ENCODE data around the gene OLIG2. TPM values are rescaled to one million over a fixed set of nuclear protein-coding genes. Genes with fewer than 3 reads are reported as not detected.

Gene OLIG2
- total RNA-seq, 1 experiment from 2014 or later = not detected

GRCh38 chr21:33014331-33014730 is 11.4 kb upstream of the OLIG2 start:
- Histone ChIP-seq H4K20me1 (ENCODE audit: insufficient read depth, low read depth, low read length) (no peaks in the 10 kb centered on the region), H3K4me3 (ENCODE audit: low read length) (no peak overlapping the region), H3K27ac (ENCODE audit: low read length) (no peak overlapping the region), H3K4me2 (ENCODE audit: low read depth, low read length, poor library complexity, severe bottlenecking) (no peak overlapping the region), H3K27me3 (ENCODE audit: low read length) (no peaks in the 10 kb centered on the region), H3K9ac (ENCODE audit: low read length) (no peak overlapping the region), H3K36me3 (ENCODE audit: insufficient read depth, low read length) (no peaks in the 10 kb centered on the region), H3K79me2 (ENCODE audit: low read length) (no peaks in the 10 kb centered on the region), H3K4me1 (ENCODE audit: low read length) (no peaks in the 10 kb centered on the region), H2AFZ (ENCODE audit: low read length) (no peak overlapping the region), H3K9me2 (replicated peaks; ENCODE audit: insufficient read depth, low read length) (no peaks in the 10 kb centered on the region), H3K9me3 (ENCODE audit: low read length) (no peaks in the 10 kb centered on the region)
- no peak for DNase-seq

GRCh38 chr21:33015096-33015495 is 10.6 kb upstream of the OLIG2 start:
- no peaks in the 10 kb centered on the region for H4K20me1 ChIP-seq (ENCODE audit: insufficient read depth, low read depth, low read length)
- no peak overlapping the region for H3K27ac ChIP-seq (ENCODE audit: low read length)
- H3K9ac ChIP-seq (ENCODE audit: low read length) = no peak overlapping the region
- no peaks in the 10 kb centered on the region for H3K36me3 ChIP-seq (ENCODE audit: insufficient read depth, low read length)
- no peaks in the 10 kb centered on the region for H3K79me2 ChIP-seq (ENCODE audit: low read length)
- H3K4me2 ChIP-seq (ENCODE audit: low read depth, low read length, poor library complexity, severe bottlenecking) = no peak overlapping the region
- no peaks in the 10 kb centered on the region for H3K9me2 ChIP-seq (replicated peaks; ENCODE audit: insufficient read depth, low read length)
- no peak for DNase-seq
- no peaks in the 10 kb centered on the region for H3K4me1 ChIP-seq (ENCODE audit: low read length)
- H3K9me3 ChIP-seq (ENCODE audit: low read length) = no peaks in the 10 kb centered on the region
- H2AFZ ChIP-seq (ENCODE audit: low read length) = no peak overlapping the region
- no peaks in the 10 kb centered on the region for H3K27me3 ChIP-seq (ENCODE audit: low read length)
- H3K4me3 ChIP-seq (ENCODE audit: low read length) = no peak overlapping the region

- Histone ChIP-seq H3K36me3 (ENCODE audit: insufficient read depth, low read length) (no peaks in the 10 kb centered on the region), H3K4me1 (ENCODE audit: low read length) (no peaks in the 10 kb centered on the region), H3K4me3 (ENCODE audit: low read length) (no peak overlapping the region), H3K9me3 (ENCODE audit: low read length) (no peaks in the 10 kb centered on the region), H2AFZ (ENCODE audit: low read length) (no peak overlapping the region), H3K27me3 (ENCODE audit: low read length) (no peaks in the 10 kb centered on the region), H3K79me2 (ENCODE audit: low read length) (no peaks in the 10 kb centered on the region), H4K20me1 (ENCODE audit: insufficient read depth, low read depth, low read length) (no peaks in the 10 kb centered on the region), H3K4me2 (ENCODE audit: low read depth, low read length, poor library complexity, severe bottlenecking) (no peak overlapping the region), H3K9me2 (replicated peaks; ENCODE audit: insufficient read depth, low read length) (no peaks in the 10 kb centered on the region), H3K27ac (ENCODE audit: low read length) (no peak overlapping the region), H3K9ac (ENCODE audit: low read length) (no peak overlapping the region)
- no peak for DNase-seq
These were observed 10.0 kb upstream of the OLIG2 start for GRCh38 chr21:33015756-33016155.

- Histone ChIP-seq H3K9ac (ENCODE audit: low read length) (no peak overlapping the region), H2AFZ (ENCODE audit: low read length) (no peak overlapping the region), H4K20me1 (ENCODE audit: insufficient read depth, low read depth, low read length) (no peaks in the 10 kb centered on the region), H3K36me3 (ENCODE audit: insufficient read depth, low read length) (no peaks in the 10 kb centered on the region), H3K79me2 (ENCODE audit: low read length) (no peaks in the 10 kb centered on the region), H3K27me3 (ENCODE audit: low read length) (no peaks in the 10 kb centered on the region), H3K27ac (ENCODE audit: low read length) (no peak overlapping the region), H3K9me3 (ENCODE audit: low read length) (no peaks in the 10 kb centered on the region), H3K4me1 (ENCODE audit: low read length) (no peaks in the 10 kb centered on the region), H3K4me3 (ENCODE audit: low read length) (no peak overlapping the region), H3K4me2 (ENCODE audit: low read depth, low read length, poor library complexity, severe bottlenecking) (no peak overlapping the region), H3K9me2 (replicated peaks; ENCODE audit: insufficient read depth, low read length) (no peaks in the 10 kb centered on the region)
- DNase-seq = no peak
These were observed 6.8 kb upstream of the OLIG2 start for GRCh38 chr21:33018707-33019465.

GRCh38 chr21:33019516-33019884 is 6.2 kb upstream of the OLIG2 start:
- H3K4me2 ChIP-seq (ENCODE audit: low read depth, low read length, poor library complexity, severe bottlenecking) = no peak overlapping the region
- H3K9ac ChIP-seq (ENCODE audit: low read length) = no peak overlapping the region

GRCh38 chr21:33019885-33020557 is 5.7 kb upstream of the OLIG2 start:
- H2AFZ ChIP-seq (ENCODE audit: low read length) = no peak overlapping the region
- no peaks in the 10 kb centered on the region for H3K79me2 ChIP-seq (ENCODE audit: low read length)
- no peaks in the 10 kb centered on the region for H3K9me2 ChIP-seq (replicated peaks; ENCODE audit: insufficient read depth, low read length)
- no peaks in the 10 kb centered on the region for H4K20me1 ChIP-seq (ENCODE audit: insufficient read depth, low read depth, low read length)
- DNase-seq = no peak
- H3K9me3 ChIP-seq (ENCODE audit: low read length) = no peaks in the 10 kb centered on the region
- no peaks in the 10 kb centered on the region for H3K27me3 ChIP-seq (ENCODE audit: low read length)
- no peaks in the 10 kb centered on the region for H3K4me1 ChIP-seq (ENCODE audit: low read length)
- no peak overlapping the region for H3K9ac ChIP-seq (ENCODE audit: low read length)
- H3K4me3 ChIP-seq (ENCODE audit: low read length) = no peak overlapping the region
- H3K4me2 ChIP-seq (ENCODE audit: low read depth, low read length, poor library complexity, severe bottlenecking) = no peak overlapping the region
- no peaks in the 10 kb centered on the region for H3K36me3 ChIP-seq (ENCODE audit: insufficient read depth, low read length)
- H3K27ac ChIP-seq (ENCODE audit: low read length) = no peak overlapping the region

More at GRCh38 chr21:33019516-33019884, 6.2 kb upstream of the OLIG2 start:
- no peak for DNase-seq
- H3K4me3 ChIP-seq (ENCODE audit: low read length) = no peak overlapping the region
- H3K36me3 ChIP-seq (ENCODE audit: insufficient read depth, low read length) = no peaks in the 10 kb centered on the region
- H3K4me1 ChIP-seq (ENCODE audit: low read length) = no peaks in the 10 kb centered on the region
- no peaks in the 10 kb centered on the region for H3K9me2 ChIP-seq (replicated peaks; ENCODE audit: insufficient read depth, low read length)
- H3K9me3 ChIP-seq (ENCODE audit: low read length) = no peaks in the 10 kb centered on the region
- H4K20me1 ChIP-seq (ENCODE audit: insufficient read depth, low read depth, low read length) = no peaks in the 10 kb centered on the region
- H3K79me2 ChIP-seq (ENCODE audit: low read length) = no peaks in the 10 kb centered on the region
- H3K27ac ChIP-seq (ENCODE audit: low read length) = no peak overlapping the region
- H3K27me3 ChIP-seq (ENCODE audit: low read length) = no peaks in the 10 kb centered on the region
- H2AFZ ChIP-seq (ENCODE audit: low read length) = no peak overlapping the region

- Histone ChIP-seq H3K4me3 (ENCODE audit: low read length) (no peak overlapping the region), H4K20me1 (ENCODE audit: insufficient read depth, low read depth, low read length) (no peaks in the 10 kb centered on the region), H3K4me2 (ENCODE audit: low read depth, low read length, poor library complexity, severe bottlenecking) (no peak overlapping the region), H3K4me1 (ENCODE audit: low read length) (no peaks in the 10 kb centered on the region), H3K9ac (ENCODE audit: low read length) (no peak overlapping the region), H3K27ac (ENCODE audit: low read length) (no peak overlapping the region), H3K9me2 (replicated peaks; ENCODE audit: insufficient read depth, low read length) (no peaks in the 10 kb centered on the region), H3K9me3 (ENCODE audit: low read length) (no peaks in the 10 kb centered on the region), H3K79me2 (ENCODE audit: low read length) (no peaks in the 10 kb centered on the region), H2AFZ (ENCODE audit: low read length) (no peak overlapping the region), H3K36me3 (ENCODE audit: insufficient read depth, low read length) (no peaks in the 10 kb centered on the region), H3K27me3 (ENCODE audit: low read length) (no peaks in the 10 kb centered on the region)
- no peak for DNase-seq
These were observed 5.1 kb upstream of the OLIG2 start for GRCh38 chr21:33020558-33021100.

GRCh38 chr21:33021150-33021549 is 4.6 kb upstream of the OLIG2 start:
- Histone ChIP-seq H3K79me2 (ENCODE audit: low read length) (no peaks in the 10 kb centered on the region), H3K9me2 (replicated peaks; ENCODE audit: insufficient read depth, low read length) (no peaks in the 10 kb centered on the region), H3K27me3 (ENCODE audit: low read length) (no peaks in the 10 kb centered on the region), H3K4me3 (ENCODE audit: low read length) (no peak overlapping the region), H3K4me2 (ENCODE audit: low read depth, low read length, poor library complexity, severe bottlenecking) (no peak overlapping the region), H3K36me3 (ENCODE audit: insufficient read depth, low read length) (no peaks in the 10 kb centered on the region), H3K9ac (ENCODE audit: low read length) (no peak overlapping the region), H3K9me3 (ENCODE audit: low read length) (no peaks in the 10 kb centered on the region), H3K4me1 (ENCODE audit: low read length) (no peaks in the 10 kb centered on the region), H3K27ac (ENCODE audit: low read length) (no peak overlapping the region), H2AFZ (ENCODE audit: low read length) (no peak overlapping the region), H4K20me1 (ENCODE audit: insufficient read depth, low read depth, low read length) (no peaks in the 10 kb centered on the region)
- DNase-seq = no peak

Measured in Karpas-422 (cell line).